Activated CD4-positive, CD25-positive, alpha-beta regulatory T cell (primary cell): ENCODE measurements around the gene MMP11.

Source experiments
- DNase-seq, 4 experiments: peaks; one replicate each; lab custom pipeline; 2025; lab: John Stamatoyannopoulos, UW

The MMP11 gene

GRCh38 chr22:23801886-23802377, 29.3 kb downstream of the MMP11 start:
- no peak for DNase-seq

GRCh38 chr22:23803001-23803819, 30.6 kb downstream of the MMP11 start:
- DNase-seq: no peak

- no peak for DNase-seq
These were observed 32.2 kb downstream of the MMP11 start for GRCh38 chr22:23804781-23805291.

- DNase-seq: no peak
These were observed 34.2 kb downstream of the MMP11 start for GRCh38 chr22:23806837-23807236.

GRCh38 chr22:23812378-23812777, 39.7 kb downstream of the MMP11 start:
- DNase-seq: no peak

- no peak for DNase-seq
These were observed 43.0 kb downstream of the MMP11 start for GRCh38 chr22:23815541-23816155.

- no peak for DNase-seq
These were observed 43.7 kb downstream of the MMP11 start for GRCh38 chr22:23816156-23816976.

GRCh38 chr22:23817146-23817545, 44.5 kb downstream of the MMP11 start:
- DNase-seq: no peak

GRCh38 chr22:23818541-23818940, 45.9 kb downstream of the MMP11 start:
- DNase-seq: no peak

GRCh38 chr22:23820748-23821211, 48.1 kb downstream of the MMP11 start:
- no peak for DNase-seq

- no peak for DNase-seq
These were observed 49.5 kb downstream of the MMP11 start for GRCh38 chr22:23822101-23822671.

- no peak for DNase-seq
These were observed 50.7 kb downstream of the MMP11 start for GRCh38 chr22:23823331-23823791.

- no peak for DNase-seq
These were observed 52.0 kb downstream of the MMP11 start for GRCh38 chr22:23824476-23825245.

- no peak for DNase-seq
These were observed 52.7 kb downstream of the MMP11 start for GRCh38 chr22:23825246-23825905.

GRCh38 chr22:23826510-23827350, 54.1 kb downstream of the MMP11 start:
- no peak for DNase-seq

GRCh38 chr22:23827351-23827995, 54.8 kb downstream of the MMP11 start:
- no peak for DNase-seq

- no peak for DNase-seq
These were observed 56.4 kb downstream of the MMP11 start for GRCh38 chr22:23828800-23829680.

- no peak for DNase-seq
These were observed 57.3 kb downstream of the MMP11 start for GRCh38 chr22:23829845-23830372.
